Kidney glomerular epithelial cell (primary cell): Measurements from ENCODE around the gene CCDC40.

Experiments used
- DNase-seq: peaks from one replicate; lab custom pipeline; 2025; lab: John Stamatoyannopoulos, UW

CCDC40 gene

GRCh38 chr17:80047176-80047575 is 10.7 kb downstream of the CCDC40 start:
- no peak for DNase-seq

DNA sequence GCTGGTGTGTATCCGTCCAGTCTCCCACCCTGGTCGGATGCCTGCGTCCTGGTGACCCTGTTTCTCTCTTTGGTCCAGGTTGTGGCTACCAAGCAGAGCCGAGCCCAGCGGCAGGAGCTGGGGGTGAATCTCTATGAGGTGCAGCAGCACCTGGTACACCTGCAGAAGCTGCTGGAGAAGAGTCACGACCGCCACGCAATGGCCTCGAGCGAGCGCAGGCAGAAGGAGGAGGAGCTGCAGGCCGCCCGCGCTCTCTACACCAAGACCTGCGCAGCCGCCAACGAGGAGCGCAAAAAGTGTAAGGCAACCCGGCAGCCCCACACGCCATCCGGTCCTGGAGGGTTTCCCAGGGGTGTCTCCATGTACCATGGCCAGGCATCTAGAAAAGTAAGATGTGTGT is 13.5 kb downstream of the CCDC40 start:
- DNase-seq, result no peak

DNA sequence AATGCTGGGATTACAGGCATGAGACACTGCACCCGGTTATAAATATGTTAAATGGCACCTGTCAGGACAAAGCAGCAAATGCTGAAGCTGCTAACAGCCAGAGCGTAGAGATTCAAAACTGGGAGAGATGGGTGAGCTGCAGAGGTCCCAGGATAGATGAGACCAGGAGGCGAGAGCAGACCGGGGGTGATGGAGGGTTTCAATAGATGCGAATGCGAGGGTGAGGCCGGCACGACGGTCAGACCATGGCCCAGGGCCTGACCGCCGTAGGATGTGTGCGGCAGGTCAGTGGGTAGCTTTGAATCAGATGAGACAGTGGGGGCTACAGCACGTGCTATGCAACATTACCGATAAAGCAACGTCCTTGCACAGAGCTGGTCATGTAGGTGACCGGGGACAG is 14.3 kb downstream of the CCDC40 start:
- no peak for DNase-seq

DNA sequence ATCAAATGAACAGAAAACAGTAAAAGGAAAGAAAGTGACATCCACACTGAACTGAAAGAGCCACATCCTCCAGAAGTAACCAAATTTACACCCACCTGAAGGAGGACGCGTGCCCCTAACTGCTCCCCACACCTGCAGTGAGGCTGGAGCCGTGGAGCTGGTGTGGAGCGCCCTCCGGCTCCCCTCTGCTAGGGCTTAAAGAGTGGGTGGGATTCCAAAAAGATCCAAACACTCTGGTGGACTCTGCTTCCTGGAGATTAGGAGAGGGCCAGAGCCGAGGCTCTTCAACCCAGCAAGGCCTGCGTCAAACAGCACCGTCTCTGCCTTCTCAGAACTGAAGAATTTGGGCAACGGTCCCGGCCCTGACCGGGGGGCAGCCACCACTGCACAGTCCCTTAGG is 15.2 kb downstream of the CCDC40 start:
- DNase-seq, result no peak

DNA sequence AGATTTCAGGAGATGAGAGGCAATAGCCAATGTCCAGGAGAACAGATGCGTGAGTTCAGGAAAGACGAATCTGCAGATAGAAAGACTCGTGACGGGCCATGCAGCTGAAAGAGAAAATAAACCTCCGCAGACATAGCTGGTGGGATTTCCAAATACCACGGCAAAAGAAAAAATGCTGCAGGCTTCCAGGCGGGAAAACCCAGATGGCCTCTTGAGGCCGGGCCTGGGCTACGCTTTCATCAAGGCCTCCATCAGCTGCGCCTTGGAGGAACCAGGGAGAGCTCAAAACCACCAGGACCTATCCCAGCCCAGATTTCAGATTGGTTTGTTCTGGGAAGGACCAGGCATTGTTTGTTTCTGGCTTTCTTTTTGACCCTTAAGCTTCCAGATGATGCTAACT is 16.7 kb downstream of the CCDC40 start:
- DNase-seq, result no peak

DNA sequence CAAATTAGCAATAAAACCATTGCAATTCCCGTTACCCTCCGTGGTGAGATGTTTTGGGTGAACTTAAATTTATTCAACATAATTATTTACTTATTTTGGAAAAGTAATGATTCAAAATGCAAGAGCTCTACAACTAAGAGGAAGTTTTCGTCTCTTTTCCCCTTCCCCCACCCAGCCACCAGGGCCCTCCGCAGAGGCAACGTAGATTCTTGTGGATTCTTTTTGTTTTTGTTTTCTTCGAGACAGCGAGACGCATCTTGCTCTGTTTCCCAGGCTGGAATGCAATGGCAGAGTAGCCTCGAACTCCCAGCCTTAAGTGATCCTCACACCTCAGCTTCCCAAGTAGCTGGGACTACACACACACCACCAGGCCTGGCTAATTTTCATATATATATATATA is 19.2 kb downstream of the CCDC40 start:
- no peak for DNase-seq

DNA sequence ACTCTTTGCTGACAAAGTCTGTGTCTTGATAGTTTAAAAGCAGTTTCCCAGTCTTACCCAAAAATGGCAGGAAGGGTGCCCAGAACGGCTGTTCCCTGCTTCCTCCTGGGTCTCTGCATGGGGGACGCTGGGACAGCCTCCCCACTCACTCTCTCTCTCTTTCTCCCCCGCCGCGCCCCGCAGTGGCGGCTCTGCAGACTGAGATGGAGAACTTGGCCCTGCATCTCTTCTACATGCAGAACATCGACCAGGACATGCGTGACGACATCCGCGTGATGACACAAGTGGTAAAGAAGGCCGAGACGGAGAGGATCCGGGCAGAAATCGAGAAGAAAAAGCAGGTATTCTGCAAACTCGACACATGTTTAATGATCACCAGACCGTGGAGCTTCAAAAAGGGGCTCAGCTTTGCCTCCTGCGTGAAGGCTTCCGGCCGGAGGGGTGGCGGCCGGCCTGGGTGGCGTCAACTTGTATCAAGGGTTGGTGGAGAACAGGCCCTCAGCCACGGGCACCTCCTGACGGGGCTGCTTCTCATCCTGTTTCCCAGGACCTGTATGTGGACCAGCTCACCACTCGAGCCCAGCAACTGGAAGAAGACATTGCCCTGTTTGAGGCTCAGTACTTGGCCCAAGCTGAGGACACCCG is 22.0 kb downstream of the CCDC40 start:
- no peak for DNase-seq

DNA sequence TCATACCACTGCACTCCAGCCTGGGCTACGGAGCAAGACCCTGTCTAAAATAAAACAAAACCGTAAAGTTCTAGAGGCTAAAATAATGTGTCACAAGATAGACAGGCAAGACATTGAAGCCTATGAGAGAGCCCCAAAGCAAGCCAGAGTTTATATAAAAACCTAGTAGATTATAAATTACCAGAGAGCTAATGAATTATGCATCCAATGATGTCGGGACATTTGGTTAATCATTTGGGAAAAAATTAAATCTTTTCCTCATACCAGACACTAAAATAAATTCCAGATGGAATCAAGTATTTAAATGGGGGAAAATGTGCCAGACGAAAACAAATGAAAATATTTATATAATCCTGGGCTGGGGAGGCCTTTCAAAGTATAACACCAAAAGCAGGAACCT is 24.2 kb downstream of the CCDC40 start:
- DNase-seq, result no peak

GRCh38 chr17:80061421-80061820 is 25.0 kb downstream of the CCDC40 start:
- no peak for DNase-seq

DNA sequence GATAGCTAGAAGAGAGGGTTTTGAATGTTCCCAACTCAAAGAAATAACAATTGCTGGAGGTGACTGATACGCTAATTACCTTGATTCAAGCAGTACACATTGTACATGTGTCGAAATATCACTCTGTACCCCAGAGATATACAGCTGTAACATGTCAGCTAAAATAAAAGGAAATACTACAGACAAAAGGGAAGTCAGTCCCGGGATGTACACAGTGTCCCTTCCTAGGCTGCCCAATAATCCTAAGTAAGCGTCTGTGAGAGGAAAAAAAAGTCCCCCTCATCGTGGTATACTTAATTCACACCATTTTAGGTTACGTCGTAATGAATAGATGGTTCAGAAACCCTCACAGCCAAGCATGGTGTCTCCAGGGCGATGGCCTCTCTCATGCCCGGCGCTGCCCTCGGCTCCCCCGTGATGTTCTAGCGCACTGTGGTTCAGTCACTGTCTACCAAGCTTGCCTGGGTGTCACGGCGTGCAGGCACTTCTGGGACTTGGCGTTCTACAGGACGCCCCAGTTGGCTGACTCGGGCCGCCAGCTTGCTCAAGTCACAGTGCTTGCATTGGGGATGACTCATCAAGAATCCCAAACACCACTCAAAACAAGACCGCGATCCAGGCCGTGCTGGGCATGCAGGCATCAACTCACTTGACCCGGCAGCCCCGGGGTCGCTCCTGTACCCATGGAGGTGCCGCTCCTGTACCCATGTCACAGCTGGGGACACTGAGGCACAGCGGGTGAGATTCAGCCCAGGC is 27.6 kb downstream of the CCDC40 start:
- peak; percentile 52 for DNase-seq

GRCh38 chr17:80064696-80065095 is 28.3 kb downstream of the CCDC40 start:
- no peak for DNase-seq

- DNase-seq, result no peak
Observed at GRCh38 chr17:80065478-80066170, 29.2 kb downstream of the CCDC40 start.

- DNase-seq, result no peak
Observed at GRCh38 chr17:80067393-80067986, 31.0 kb downstream of the CCDC40 start.

- DNase-seq, result peak; percentile 91
Observed at GRCh38 chr17:80068301-80069222, 32.1 kb downstream of the CCDC40 start.

- no peak for DNase-seq
Observed at GRCh38 chr17:80070375-80071115, 34.1 kb downstream of the CCDC40 start.

GRCh38 chr17:80071116-80071841 is 34.8 kb downstream of the CCDC40 start:
- no peak for DNase-seq

- no peak for DNase-seq
Observed at GRCh38 chr17:80072410-80072809, 36.0 kb downstream of the CCDC40 start.

DNA sequence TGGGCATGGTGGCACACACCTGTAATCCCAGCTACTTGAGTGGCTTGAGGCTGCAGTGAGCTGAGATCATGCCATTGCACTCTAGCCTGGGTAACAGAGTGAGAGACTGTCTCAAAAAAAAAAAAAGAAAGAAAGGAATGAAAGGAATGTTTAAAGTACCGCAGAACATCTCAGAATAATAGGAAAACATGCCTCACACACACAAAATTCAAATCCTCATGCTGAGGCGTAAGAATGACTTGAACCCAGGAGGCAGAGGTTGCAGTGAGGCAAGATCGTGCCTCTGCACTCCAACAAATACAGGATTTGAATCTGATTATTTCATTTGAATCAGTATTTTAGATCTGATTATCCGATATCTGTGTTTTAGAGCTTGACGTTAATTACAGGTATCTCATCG is 43.6 kb downstream of the CCDC40 start:
- DNase-seq, result peak; percentile 39

DNA sequence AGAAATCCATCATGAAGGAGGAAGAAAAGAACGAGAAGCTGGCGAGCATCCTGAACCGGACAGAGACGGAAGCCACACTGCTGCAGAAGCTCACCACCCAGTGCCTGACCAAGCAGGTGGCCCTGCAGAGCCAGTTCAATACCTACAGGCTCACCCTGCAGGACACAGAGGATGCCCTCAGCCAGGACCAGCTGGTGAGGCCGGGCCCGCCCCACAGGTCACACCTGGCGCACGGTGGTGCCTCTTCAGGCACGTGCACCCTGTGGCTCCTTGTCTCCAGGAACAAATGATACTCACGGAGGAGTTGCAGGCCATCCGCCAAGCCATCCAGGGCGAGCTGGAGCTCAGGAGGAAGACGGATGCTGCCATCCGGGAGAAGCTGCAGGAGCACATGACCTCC is 45.2 kb downstream of the CCDC40 start:
- DNase-seq, result no peak

DNA sequence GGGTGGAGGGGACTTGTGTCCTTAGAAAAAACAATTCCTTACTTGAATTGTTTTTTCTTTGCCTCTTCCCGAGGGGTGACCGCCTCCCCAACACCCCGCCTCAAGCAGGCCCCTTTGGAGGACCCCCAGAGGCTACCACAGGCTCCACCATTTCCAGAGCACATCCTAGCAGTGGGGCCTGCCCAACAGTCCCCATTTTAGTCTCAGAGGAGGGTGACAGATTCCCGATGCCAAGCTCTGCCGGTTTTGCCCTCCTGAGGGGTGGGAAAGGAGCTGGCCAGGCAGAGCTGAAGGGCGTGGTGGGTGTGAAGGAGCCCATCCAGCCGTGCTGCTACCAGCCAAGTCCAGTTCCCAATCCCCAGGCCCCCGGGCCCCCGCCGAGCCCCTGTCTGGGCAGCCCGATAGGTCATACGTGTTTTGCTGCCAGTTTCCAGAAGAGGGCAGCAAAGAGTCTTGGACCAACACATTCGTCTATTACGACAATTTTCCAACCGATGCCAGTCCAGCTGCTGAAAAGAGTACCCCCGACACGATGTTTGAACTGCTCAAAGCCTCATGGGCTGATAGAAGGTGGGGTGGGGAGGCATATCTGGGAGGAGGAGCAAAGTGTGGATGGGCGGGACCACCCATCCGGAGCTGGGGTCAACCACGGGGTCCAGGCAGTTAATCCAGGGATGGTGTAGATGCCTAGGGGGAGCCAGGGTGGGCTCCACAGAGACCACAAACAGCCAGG is 46.1 kb downstream of the CCDC40 start:
- DNase-seq, result peak; percentile 22
